ENCODE results near the gene TRIM50.
"Not testable (repeated sequence)": the region's sequence is repeated elsewhere in the genome, so short reads cannot be mapped to it uniquely, and the experiment has no call there.

TRIM50 gene

DNA sequence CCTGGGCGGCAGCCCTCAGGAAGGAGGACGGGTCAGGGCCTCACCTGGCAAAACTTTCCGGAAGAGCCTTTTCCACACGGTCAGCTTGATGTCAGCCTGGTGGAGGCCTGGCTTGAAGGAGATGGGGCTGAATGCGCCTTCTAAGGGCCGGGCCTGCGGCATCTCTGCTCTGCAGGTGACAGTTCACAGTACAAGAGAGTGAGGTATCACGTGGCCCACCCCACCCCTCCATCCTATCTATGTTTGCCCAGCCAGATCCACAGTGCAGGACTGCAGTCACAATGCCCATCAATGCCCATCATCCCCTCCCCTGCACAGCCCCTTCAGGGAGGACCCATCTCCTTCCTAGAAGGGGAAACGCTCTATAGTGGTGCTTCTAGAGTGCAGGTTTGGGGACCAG lies 11.4 kb downstream of the TRIM50 start:
- DNase-seq (ENCODE audit: low spot score), result no peak
- no peak for TF ChIP-seq CTCF (IDR thresholded peaks at IDR 0.05)
- Histone ChIP-seq H3K27ac (no peak overlapping the region), H3K4me3 (no peak overlapping the region)

- no peak overlapping the region for H3K27ac ChIP-seq
- DNase-seq (ENCODE audit: low spot score), result no peak
- no peak overlapping the region for H3K4me3 ChIP-seq
- TF ChIP-seq CTCF (IDR thresholded peaks at IDR 0.05), result no peak
Measured at GRCh38 chr7:73314271-73314670, 13.6 kb downstream of the TRIM50 start.

GRCh38 chr7:73313521-73313906 lies 14.4 kb downstream of the TRIM50 start:
- no peak for DNase-seq (ENCODE audit: low spot score)
- no peak overlapping the region for H3K4me3 ChIP-seq
- no peak for TF ChIP-seq CTCF (IDR thresholded peaks at IDR 0.05)
- H3K27ac ChIP-seq, result no peak overlapping the region

- TF ChIP-seq CTCF (IDR thresholded peaks at IDR 0.05), result no peak
- no peak for DNase-seq (ENCODE audit: low spot score)
- H3K4me3 ChIP-seq, result no peak overlapping the region
- no peak overlapping the region for H3K27ac ChIP-seq
Measured at GRCh38 chr7:73312831-73313520, 14.9 kb downstream of the TRIM50 start.

DNA sequence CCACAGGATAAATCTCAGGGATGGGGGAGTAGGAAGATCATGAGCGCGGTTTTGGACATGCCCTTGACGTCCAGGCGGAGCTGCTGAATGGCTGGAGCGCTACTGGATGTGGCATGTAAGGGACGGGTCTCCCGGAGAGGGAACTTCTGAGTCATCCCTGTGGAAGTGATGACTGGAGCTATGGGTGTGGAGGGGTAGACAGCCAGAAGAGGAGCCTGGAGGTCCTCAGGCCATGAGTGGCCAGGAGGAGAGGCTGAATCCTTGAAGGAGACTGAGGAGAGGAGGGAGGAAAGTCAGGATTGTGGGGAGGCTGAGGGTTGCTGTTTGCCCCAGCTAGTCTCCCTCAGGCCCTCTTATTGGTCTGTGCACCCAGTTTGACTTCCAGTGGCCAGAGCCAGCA lies 16.5 kb downstream of the TRIM50 start:
- not testable (repeated sequence) for DNase-seq (ENCODE audit: low spot score); H3K27ac ChIP-seq; H3K4me3 ChIP-seq

- TF ChIP-seq CTCF (IDR thresholded peaks at IDR 0.05), result no peak
- Histone ChIP-seq H3K4me3 (peak within 1 kb of the TSS; percentile 92), H3K27ac (peak within 1 kb of the TSS; percentile 56 to 78)
- peak; percentile 84 for DNase-seq (ENCODE audit: low spot score)
Measured at GRCh38 chr7:73308665-73309214, 19.1 kb downstream of the TRIM50 start, which contains the start of gene NSUN5. TSS of gene NSUN5 (minus strand) at chr7:73308826. CDS start at chr7:73308790, 36 bp downstream.

GRCh38 chr7:73308074-73308664 lies 19.7 kb downstream of the TRIM50 start:
- TF ChIP-seq CTCF (IDR thresholded peaks at IDR 0.05), result no peak
- Histone ChIP-seq H3K27ac (peak overlapping the region; percentile 56 to 78), H3K4me3 (peak overlapping the region; percentile 92)
- no peak for DNase-seq (ENCODE audit: low spot score)

Measured in coronary artery (tissue), 2 donors.